Fibroblast of upper back skin (primary cell): ENCODE measurements around the gene CBLL1.

Experiments used
- DNase-seq: peaks from one replicate; pipeline ENCODE4 v3.0.0-alpha.2; 2013

Gene CBLL1

GRCh38 chr7:107743567-107744344, at the start of gene CBLL1:
CBLL1 (plus strand) TSS chr7:107744142; CDS start chr7:107744164, 22 bp downstream.
- peak; percentile 95 for DNase-seq

GRCh38 chr7:107694386-107694785, 49.6 kb upstream of the CBLL1 start:
- peak; percentile 66 for DNase-seq

DNA sequence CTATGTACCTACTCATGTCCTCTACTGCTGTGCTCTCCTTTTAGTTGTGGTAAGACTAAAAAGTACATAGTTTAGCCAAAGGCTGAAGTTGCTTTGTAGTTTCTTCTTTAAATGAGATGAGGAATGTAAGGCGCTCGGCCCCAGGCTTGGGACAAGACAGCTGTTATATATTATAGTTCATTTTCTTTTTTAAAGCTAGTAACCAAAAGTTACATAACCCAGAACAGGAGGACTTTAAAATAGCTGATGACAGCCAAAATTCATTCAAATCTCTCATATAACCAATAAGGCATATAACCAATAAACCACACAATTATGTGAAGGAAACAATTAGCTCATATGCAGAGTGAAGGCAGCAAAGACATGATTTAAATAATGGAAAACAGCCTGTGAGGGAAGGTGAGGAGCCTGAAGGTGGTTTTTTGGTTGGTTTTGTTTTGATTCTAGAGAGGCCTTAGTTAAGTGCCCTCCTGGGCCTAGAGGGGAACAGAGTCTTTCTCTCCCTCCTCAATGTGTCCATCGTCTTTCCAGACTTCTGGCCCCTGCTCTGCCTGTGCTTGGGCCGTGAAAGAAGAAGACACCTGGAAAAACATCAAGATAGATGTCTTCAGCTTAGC, 47.5 kb upstream of the CBLL1 start:
- peak; percentile 64 for DNase-seq

DNA sequence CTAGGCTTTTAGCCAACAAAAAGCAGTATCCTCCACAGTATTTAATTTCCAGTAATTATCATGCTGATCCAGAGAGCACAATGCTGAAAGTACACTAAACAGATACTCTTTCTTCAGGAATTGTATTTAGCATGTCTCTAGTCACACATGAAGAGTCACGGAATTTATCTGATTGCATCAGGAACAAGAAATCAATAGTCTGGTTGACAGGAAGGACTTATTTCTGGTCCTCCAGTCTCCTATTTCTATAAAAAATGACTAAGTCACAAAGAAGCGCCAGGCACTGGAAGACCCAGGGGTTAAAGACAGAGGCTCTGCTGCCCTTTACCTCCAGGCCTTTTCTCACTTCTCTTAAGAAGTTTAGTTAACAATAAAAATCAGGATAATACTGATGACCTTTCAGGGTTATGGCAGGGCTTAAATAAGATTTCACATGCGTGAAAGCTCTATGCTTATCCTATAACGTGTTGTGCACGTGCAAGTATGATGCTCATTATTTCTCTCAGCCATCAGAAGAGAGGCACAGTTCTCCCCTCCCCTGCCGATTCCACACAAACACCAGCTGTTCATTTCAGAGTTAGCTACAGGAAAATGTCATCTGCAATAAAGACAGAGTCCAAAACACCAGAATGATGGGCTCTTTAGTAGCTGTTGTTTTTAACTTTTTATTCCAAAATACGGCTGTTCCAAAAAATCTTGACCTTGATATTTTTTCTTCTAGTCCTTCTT, 46.5 kb upstream of the CBLL1 start:
- DNase-seq: no peak

DNA sequence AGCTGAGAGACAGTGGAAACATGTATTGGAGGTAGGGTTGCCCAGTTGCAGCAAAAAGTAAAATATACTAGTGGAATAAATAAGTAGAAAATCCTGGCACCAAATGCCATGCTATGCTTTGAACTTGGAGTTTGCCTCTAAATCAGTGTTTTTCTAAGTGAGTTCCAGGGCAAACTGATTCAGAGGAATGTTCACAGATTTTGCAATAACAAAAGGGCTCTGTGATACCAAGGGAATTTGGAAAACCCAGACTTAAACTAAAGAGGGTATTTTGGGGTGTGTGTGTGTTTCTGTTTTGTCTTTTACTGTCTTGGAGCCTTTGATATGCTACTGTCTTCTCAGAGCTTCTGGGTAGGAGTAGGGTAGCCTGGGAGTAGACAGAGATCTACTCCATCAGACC, 43.4 kb upstream of the CBLL1 start:
- no peak for DNase-seq

DNA sequence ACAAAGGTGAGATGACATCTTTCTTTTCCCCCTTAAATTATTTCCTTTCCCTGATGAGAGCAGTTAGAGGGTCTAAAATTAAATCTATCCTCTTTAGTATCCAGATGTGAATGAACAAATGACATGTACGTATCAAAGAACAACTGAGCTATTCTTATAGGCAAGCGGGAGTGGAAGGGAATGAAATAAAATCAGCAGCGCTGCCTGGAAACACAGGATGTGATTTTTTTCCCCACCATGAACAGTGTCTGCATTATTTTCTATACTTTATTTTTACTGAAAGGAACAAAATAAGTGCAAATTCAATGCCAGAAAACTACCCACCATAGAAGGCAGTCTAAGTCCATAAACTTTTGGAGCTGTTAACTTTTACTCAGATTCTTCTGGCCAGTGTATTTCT, 42.8 kb upstream of the CBLL1 start:
- DNase-seq: no peak

- DNase-seq: no peak
Observed at GRCh38 chr7:107703219-107703618, 40.7 kb upstream of the CBLL1 start.

DNA sequence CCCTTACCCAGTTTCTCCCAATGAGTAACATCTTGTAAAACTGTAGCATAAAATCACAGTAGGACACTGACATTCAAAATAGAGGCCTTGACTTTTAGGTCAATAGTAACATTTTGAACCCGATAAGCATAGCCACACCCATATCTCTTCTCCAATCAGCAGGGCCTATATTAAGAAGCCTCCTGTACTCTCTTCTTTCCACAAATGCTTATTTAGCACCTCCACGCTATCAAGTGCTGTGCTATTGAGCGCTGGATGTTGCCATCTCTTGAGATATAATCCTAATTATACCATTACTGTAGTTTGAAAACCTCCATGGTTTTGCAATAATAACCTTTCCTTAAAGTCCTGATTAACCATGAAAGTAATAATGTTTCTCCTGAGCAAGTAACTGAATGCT, 40.1 kb upstream of the CBLL1 start:
- no peak for DNase-seq

DNA sequence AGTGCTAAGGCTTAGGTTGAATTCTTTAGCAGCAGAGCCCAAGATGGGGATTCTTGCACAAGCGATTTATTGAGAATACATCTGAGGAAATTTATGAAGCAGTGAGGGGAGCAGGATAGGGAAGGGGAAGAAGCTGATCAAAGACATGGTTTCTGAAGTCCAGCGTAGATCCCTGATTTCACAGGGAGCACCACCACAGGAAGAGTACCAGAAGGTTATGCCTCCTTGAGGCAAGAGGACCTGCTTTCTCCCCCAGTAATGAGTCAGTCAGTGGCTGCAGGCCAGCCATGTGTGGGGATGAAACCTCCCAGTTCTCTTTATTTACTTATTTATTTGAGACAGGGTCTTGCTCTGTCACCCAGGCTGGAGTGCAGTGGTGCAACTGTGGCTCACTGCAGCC, 35.0 kb upstream of the CBLL1 start:
- DNase-seq: no peak

DNA sequence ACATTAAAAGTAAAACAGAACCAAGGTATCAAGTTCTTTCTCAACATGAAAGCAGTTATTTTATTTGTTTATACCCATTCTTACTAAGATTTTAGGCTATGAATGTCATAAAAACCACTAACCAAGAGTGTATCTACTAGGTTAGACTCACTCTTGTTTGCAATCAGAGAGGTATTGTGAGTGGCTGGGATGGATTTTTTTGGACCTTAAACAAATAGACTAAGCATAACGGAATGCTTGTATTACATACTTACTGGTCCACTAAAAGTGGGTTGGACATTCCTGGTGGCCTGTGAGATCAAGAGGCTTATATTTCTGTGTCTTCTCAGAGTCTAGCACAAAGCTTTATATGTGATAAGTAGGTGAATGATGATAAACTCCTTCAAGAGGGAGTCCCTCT, 32.6 kb upstream of the CBLL1 start:
- DNase-seq: peak; percentile 48

GRCh38 chr7:107712025-107712424, 31.9 kb upstream of the CBLL1 start:
- DNase-seq: no peak

- no peak for DNase-seq
Observed at GRCh38 chr7:107712896-107713295, 31.0 kb upstream of the CBLL1 start.

DNA sequence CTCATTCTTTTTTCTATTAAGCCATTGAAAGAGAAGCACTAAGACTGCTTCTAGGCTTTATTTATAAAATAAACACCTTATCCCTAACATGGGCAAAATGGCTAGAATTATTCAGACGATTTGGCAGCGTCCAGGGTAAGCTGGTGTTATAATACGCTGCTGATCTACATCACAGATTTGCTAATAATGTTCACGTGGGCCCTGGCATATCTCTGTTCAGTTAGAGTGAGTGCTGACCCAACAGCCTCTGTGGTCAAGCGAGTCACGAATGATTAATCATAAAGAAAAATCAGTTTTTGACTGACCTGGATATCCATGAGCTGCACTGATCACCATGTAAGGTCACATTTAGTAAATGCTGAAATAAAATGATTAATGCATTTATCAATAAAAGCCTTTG, 28.4 kb upstream of the CBLL1 start:
- peak; percentile 16 for DNase-seq

GRCh38 chr7:107718456-107719193, 25.3 kb upstream of the CBLL1 start:
- no peak for DNase-seq

DNA sequence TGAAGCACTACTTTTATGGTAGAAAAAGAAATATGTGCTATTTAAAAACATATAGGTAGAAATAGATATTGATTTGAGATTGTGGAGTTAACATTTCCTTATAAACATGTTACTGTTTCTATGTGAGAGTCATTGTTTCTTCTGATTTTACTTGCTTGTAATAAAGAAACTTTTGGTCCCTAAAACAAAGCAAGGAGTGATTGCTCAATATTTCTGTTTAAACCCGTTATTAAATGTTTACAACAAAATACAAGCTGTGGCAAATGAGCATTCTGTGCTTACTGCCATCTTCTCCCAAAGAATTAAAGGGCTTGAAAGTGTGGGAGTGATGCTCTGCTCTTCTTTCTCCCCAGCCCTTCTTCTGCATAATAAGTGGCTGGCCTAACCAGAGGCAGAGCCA, 22.7 kb upstream of the CBLL1 start:
- DNase-seq: no peak

- no peak for DNase-seq
Observed at GRCh38 chr7:107723255-107723654, 20.7 kb upstream of the CBLL1 start.

DNA sequence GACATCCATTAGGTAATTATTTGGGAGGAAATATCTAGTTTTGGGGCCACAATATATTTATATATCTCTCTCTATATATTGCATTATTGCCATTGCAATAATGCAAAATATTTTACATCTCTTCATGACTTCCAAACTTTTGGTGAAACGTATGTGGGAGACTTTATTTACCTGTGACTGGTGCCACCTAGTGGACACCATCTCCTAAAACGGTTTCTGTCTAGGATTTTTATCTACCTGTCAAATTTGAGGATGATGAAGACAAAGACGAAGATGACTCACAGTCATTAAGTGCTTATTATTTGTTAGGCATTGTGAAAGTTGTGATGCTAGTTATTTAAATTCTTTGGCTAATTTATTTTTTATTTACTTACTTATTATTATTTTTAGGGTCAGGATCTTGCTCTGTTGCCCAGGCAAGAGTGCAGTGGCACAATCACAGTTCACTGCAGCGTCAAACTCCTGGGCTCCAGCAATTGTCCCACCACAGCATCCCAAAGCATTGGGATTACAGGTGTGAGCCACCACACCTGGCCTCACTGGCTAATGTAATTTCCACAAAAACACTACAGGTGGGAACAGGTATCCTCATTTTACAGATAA, 18.7 kb upstream of the CBLL1 start:
- DNase-seq: peak; percentile 66

DNA sequence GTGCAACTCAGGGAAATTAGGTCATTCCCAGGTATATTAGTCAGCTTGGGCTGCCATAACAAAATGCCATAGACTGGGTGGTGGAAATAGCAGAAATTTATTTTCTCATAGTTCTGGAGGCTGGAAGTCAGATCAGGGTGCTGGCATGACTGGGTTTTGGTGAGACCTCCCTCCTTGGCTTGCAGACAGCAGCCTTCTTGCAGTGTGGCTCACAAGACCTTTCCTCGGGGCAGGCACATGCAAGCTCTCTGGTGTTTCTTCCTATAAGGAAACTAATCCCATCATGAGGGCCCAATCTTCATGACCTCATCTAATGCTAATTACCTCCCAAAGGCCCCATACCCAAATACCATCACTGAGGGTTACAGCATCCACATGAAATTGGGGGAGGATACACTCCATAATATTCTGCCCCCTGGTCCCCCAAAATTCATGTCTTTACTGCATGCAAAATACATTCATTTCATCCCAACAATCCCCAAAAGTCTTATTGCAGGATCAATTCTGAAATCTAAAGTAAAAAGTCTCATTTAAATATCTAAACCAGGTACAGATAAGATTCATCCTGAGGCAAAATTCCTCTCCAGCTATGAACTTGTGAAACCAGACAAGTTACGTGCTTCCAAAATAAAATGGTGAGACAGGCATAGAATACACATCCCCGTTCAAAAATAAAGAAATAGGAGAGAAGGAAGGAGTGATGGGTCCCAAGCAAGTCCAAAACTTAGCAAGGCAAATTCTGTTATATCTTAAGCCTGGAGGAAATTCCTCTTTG, 17.4 kb upstream of the CBLL1 start:
- DNase-seq: no peak

GRCh38 chr7:107728276-107728675, 15.7 kb upstream of the CBLL1 start:
- DNase-seq: no peak

DNA sequence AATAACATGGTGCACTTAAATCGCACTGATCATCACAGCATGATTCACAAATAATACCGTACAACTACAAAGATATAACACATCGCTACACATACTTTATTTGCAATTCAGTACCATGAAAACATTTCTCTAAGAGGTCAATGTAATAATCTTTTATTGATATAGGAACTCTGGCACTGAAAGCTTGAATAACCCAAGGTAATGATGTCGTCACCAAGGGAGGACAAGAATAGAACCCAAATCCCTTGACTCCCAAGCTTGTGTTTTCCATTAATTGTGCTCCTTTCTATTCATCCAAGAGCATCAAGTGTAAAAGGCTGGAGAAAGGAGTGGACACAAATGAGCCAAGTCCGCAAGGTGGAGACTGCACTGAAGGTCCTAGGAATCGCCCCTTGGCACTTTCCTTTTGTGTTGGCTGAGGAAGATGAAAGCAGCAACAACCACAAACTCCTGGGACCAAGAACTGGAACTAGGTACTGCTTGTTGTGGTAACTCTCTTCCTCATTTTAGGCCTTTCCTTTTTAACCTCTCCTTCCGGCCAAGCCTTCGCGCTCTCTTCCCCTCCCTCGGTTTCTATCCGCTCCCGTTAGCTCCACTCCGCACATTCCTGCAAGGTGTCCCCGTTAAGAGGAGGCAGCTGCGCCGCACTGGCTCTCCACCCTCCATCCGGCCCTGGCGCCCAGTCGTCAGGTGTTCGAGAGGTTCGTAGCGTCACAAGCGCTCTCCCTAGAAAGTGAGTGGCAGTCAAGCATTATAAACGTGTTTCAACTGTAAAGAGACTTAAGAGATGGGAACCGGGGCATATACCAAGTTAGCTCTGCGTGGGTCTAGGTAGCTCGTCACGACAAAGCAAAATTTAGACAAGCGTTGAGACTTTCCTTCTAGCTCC, 1.0 kb upstream of the CBLL1 start:
- DNase-seq: no peak

- no peak for DNase-seq
Observed at GRCh38 chr7:107744345-107744750, 406 bp downstream of the CBLL1 start.
